AG10803 (cell line): ENCODE data around the gene SPNS2.

Experiments used
- DNase-seq: peaks from one replicate; pipeline ENCODE4 v3.0.0; 2010; ENCODE audit warnings: low read depth
- H3K4me3 ChIP-seq: 2 replicates; pipeline ENCODE4 v1.5.1; 2011; ENCODE audit warnings: mild to moderate bottlenecking, low read length, control low read depth
- TF ChIP-seq, protein P1 (sequence below): conservative IDR thresholded peaks from 2 replicates; pipeline ENCODE4 v1.5.1; 2011; ENCODE audit warnings: mild to moderate bottlenecking, low read length, control low read depth, inconsistent platforms

SPNS2 gene

DNA sequence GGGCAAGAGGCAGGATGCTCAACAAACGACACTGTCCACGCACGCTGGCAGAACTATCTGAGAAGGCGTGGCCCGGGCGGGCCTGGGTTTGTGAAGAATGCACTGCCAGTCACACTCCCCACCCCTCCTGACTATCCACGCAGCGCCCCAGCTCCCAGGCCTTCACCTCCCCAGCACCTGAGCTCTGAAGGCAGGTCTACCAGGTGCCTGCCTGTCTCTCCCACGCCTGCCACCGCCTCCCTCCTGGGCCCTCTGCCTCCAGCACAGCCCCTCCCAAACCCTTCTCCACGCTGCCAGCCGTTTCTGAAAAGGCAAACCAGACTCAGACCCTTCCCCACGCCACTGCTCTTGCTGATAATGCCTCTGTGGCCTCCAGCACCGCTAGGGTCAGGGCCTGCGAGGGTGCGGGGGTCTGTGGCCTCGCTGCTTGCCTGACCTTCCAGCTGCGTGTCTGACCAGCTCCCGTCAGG is 44.9 kb downstream of the SPNS2 start:
- no peak for DNase-seq
- no peak overlapping the region for H3K4me3 ChIP-seq
- TF ChIP-seq, protein P1, sequence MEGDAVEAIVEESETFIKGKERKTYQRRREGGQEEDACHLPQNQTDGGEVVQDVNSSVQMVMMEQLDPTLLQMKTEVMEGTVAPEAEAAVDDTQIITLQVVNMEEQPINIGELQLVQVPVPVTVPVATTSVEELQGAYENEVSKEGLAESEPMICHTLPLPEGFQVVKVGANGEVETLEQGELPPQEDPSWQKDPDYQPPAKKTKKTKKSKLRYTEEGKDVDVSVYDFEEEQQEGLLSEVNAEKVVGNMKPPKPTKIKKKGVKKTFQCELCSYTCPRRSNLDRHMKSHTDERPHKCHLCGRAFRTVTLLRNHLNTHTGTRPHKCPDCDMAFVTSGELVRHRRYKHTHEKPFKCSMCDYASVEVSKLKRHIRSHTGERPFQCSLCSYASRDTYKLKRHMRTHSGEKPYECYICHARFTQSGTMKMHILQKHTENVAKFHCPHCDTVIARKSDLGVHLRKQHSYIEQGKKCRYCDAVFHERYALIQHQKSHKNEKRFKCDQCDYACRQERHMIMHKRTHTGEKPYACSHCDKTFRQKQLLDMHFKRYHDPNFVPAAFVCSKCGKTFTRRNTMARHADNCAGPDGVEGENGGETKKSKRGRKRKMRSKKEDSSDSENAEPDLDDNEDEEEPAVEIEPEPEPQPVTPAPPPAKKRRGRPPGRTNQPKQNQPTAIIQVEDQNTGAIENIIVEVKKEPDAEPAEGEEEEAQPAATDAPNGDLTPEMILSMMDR, result no peak

DNA sequence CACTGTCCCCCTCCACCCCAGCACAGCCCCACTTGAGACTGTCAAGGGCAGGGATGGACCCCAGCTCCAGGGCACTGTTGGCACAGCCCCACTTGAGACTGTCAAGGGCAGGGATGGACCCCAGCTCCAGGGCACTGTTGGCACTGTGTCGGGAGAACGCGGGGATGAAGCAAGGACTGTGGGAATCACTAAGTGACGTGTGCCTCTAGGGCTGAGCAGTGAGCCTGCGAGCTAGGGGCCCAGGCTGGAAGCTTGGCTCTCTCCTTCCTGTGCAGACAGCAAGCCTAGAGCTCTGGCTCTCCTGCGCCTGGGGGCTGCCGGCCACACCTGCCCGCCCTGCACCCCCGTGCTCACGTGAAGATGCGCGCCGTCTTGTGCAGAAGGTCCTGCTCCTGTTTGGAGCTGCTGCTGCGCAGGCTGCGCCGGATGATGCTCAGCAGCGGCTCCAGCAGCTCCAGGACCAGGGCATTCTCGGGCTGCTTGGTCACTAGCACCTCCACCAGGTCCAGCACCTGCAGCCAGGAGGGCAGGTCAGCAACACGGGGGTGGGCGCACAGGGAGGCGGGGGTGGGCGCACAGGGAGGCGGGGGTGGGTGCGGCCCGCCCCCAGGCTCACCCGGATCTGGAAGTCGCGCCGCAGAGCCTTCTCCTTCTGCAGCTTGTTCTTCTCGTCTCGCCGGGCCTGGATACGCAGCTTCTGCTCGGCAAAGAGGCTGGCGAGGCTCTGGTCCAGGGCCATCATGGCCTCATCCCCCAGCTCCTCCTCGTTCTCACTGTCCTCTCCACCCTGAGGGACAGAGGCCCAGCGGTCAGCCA is 45.7 kb downstream of the SPNS2 start:
- TF ChIP-seq, protein P1, result no peak
- no peak overlapping the region for H3K4me3 ChIP-seq
- DNase-seq, result no peak

DNA sequence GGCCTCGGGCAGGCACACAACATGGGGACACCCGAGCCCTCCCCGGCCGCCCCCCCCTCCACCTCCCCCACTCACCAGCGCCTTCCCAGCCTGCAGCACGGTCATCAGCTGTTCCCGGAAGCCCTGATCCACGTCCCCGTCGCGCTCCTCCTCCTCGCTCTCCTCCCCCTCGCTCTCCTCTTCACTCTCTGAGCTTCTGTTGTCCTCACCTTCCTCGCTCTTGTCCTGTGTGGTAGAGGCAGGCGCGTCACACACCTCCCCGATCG is 46.2 kb downstream of the SPNS2 start:
- TF ChIP-seq, protein P1, result no peak
- no peak for DNase-seq
- H3K4me3 ChIP-seq, result no peak overlapping the region

DNA sequence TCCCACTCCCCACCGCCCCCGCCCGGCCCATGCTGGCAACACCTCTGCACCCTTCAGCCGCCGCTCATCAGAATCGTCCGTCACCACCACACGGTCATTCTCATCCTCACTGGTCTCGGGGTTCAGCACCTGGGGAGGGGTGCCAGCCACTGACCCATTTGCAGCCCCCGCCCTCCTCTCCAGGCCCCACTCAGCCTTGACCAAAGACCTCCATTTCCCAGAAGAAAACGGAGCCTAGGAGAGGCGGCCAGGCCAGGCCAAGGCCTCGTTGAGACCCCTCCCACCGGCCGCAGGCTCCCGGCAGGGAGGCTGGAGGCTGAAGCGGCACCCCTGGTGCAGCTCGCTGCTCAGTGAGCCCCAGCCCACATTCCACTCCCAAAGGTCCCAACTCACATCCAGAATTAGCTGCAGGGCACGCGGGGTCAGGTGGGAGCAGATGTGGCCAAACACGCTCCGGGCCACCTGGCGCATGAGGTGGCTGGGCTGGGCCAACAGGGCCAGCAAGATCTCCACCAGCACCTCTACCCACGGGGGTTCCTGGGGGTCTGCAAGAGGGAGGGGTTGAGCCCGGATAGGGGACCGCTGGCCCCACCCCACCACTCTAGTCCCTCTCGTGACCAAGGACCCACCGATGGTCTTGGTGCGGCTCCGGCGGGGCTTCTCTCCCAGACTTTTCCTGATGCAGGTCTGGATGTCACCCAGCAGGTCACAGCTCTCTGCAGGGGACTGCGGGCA is 46.7 kb downstream of the SPNS2 start:
- no peak for DNase-seq
- TF ChIP-seq, protein P1, result no peak
- H3K4me3 ChIP-seq, result no peak overlapping the region

DNA sequence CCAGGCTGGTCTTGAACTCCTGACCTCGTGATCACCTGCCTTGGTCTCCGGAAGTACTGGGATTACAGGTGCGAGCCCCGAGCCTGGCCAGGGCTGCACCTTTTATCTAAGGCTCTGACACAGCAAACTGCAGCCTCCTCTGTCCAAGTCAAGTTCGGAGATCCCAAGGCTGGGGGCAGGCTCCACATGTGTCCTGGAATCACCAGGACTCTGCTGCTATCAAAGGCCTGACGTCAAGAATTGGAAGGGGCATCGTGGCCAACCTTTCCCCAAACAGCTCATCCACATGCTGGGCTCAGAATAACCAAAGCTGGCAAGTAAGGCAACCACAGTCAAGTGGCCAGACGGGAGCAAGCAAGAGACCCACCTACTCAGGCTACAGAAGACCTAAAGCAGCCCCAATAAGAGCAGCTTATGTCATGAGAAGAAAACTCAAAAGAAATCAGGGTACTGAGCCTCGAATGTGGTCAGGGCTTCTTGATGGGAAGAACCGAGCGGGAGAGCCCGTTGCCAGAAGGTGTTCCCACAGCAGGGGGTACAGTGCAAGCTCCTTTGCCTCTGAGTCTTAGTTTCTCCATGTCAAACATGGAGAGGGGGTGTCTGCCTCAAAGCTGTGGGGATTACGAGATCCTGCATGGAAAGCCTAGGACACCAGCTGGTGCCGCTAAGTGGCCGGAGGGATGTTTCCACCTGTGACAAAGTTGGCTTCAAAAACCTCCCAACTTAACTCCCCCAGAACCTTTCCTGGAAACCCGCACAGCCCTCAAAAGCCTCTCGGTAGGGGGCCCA is 48.6 kb downstream of the SPNS2 start:
- TF ChIP-seq, protein P1, result no peak
- H3K4me3 ChIP-seq, result no peak overlapping the region
- DNase-seq, result no peak

DNA sequence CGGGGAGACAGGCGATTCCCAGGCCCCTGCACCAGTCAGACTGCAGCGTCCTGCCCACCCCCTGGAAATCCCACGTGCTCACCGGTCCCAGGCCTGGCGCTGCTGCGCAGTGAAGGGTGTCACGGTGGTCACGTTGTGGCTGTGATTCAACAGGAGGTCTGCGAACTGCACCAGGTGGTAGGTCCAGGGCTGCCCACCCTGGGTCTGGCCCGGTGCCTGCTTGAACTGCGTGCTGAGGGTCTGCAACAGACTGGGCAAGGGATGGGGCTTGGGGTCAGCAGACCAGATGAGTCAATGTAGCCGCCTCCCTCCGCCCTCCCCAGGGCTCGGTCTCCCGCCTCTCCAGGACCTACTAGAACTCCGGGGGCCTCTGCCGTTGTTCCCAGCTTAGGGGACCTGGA is 49.4 kb downstream of the SPNS2 start:
- no peak overlapping the region for H3K4me3 ChIP-seq

More for the DNA sequence above, 49.4 kb downstream of the SPNS2 start:
- no peak for DNase-seq
- TF ChIP-seq, protein P1, result no peak
